GM18520 (cell line): ENCODE measurements around the gene MANBA.
"Not testable (repeated sequence)": the region's sequence is repeated elsewhere in the genome, so short reads cannot be mapped to it uniquely, and the experiment has no call there.

Experiments
- ATAC-seq: cut with Tn5 transposase; IDR thresholded peaks from one replicate; pipeline ENCODE4 v1.9.1; 2021; ENCODE audit not compliant: unreplicated experiment

MANBA gene

GRCh38 chr4:102764901-102765300 is 4.1 kb upstream of the MANBA start:
- no peak for ATAC-seq

GRCh38 chr4:102761906-102762305 is 1.1 kb upstream of the MANBA start:
- no peak for ATAC-seq

- no peak for ATAC-seq
Observed at GRCh38 chr4:102761296-102761701, 531 bp upstream of the MANBA start.

GRCh38 chr4:102759831-102760644 is 730 bp downstream of the MANBA start:
- ATAC-seq = peak; percentile 35

GRCh38 chr4:102758241-102759160 is 2.3 kb downstream of the MANBA start:
- no peak for ATAC-seq

- no peak for ATAC-seq
Observed at GRCh38 chr4:102757681-102758080, 3.1 kb downstream of the MANBA start.

GRCh38 chr4:102754044-102754443 is 6.7 kb downstream of the MANBA start:
- ATAC-seq = no peak

GRCh38 chr4:102751941-102752340 is 8.8 kb downstream of the MANBA start:
- ATAC-seq = no peak

- ATAC-seq = peak; percentile 99
Observed at GRCh38 chr4:102743352-102743751, 17.4 kb downstream of the MANBA start.

- not testable (repeated sequence) for ATAC-seq
Observed at GRCh38 chr4:102738802-102739201, 22.0 kb downstream of the MANBA start.

GRCh38 chr4:102736636-102737549 is 23.9 kb downstream of the MANBA start:
- ATAC-seq = no peak

- ATAC-seq = no peak
Observed at GRCh38 chr4:102735582-102735981, 25.2 kb downstream of the MANBA start.

- ATAC-seq = peak; percentile 100
Observed at GRCh38 chr4:102734591-102735385, 26.0 kb downstream of the MANBA start.

- ATAC-seq = no peak
Observed at GRCh38 chr4:102734116-102734515, 26.7 kb downstream of the MANBA start.

GRCh38 chr4:102733084-102733483 is 27.7 kb downstream of the MANBA start:
- ATAC-seq = no peak

- no peak for ATAC-seq
Observed at GRCh38 chr4:102732678-102733077, 28.1 kb downstream of the MANBA start.

GRCh38 chr4:102730968-102731533 is 29.7 kb downstream of the MANBA start:
- no peak for ATAC-seq

GRCh38 chr4:102729486-102729885 is 31.3 kb downstream of the MANBA start:
- ATAC-seq = not testable (repeated sequence)

- ATAC-seq = not testable (repeated sequence)
Observed at GRCh38 chr4:102726919-102727318, 33.8 kb downstream of the MANBA start.

GRCh38 chr4:102726068-102726467 is 34.7 kb downstream of the MANBA start:
- ATAC-seq = no peak
